Measurements from ENCODE around the gene KRTAP17-1.

The KRTAP17-1 gene

DNA sequence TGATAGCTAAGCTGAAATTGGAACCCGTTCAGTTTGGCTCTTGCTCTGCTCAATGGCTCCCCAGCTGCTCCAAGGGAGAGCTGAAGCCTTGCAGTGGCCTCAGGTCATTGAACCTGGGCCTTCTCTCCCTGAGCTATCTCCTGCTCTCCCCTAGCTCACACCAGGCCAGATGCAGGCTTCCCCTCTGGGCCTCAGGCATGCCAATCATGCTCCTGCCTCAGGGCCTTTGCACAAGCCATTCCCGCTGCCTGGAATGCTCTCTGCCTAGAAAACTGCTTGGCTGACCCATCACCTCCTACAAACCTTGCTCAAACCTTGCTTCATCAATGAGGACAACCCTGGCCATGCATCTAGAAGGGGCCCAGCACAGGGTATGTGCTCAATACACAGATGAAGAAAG is 16.7 kb upstream of the KRTAP17-1 start:
- no peak for DNase-seq

DNA sequence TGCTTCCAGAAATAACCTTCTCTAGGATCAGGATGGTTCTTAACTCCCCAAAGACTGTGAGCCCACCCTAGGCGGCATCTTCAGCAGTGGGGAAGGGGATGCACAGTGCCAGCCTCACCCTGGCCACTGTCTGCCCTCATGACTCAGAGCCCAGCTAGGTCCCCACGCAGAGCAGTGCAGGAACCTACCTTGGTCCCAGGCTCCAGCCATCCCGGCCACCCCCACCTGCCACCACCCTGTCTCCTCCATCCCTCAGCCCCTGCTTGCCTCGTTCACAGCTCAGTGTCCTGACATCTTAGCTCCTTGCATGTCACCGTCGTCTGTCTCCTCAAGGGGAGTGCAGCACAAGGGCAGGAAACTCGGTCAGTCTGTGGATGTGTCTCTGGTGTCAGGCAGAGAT is 16.1 kb upstream of the KRTAP17-1 start:
- no peak for DNase-seq

GRCh38 chr17:41329279-41329948 is 13.9 kb upstream of the KRTAP17-1 start:
- no peak for DNase-seq

DNA sequence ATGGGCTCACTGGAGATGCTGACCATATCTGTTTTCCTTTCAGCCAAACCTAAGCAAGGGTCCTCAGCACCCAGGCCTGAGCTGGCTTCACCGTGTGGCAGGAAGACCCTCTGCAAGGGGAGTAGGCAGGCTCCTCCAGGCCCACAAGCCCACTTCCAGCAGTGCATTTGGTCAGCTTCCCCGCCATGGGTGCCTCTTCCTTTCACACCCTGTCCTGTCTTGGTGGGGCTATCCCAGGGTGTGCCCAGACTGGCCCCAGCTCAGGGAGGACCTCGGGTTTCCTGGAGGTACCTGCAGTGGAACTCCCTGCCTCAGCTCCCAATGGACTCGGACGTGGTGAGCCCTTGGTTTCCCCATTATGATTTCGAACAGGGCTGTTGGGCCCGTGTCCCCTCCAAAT is 12.7 kb upstream of the KRTAP17-1 start:
- no peak for DNase-seq

GRCh38 chr17:41327411-41328120 is 12.1 kb upstream of the KRTAP17-1 start:
- no peak for DNase-seq

DNA sequence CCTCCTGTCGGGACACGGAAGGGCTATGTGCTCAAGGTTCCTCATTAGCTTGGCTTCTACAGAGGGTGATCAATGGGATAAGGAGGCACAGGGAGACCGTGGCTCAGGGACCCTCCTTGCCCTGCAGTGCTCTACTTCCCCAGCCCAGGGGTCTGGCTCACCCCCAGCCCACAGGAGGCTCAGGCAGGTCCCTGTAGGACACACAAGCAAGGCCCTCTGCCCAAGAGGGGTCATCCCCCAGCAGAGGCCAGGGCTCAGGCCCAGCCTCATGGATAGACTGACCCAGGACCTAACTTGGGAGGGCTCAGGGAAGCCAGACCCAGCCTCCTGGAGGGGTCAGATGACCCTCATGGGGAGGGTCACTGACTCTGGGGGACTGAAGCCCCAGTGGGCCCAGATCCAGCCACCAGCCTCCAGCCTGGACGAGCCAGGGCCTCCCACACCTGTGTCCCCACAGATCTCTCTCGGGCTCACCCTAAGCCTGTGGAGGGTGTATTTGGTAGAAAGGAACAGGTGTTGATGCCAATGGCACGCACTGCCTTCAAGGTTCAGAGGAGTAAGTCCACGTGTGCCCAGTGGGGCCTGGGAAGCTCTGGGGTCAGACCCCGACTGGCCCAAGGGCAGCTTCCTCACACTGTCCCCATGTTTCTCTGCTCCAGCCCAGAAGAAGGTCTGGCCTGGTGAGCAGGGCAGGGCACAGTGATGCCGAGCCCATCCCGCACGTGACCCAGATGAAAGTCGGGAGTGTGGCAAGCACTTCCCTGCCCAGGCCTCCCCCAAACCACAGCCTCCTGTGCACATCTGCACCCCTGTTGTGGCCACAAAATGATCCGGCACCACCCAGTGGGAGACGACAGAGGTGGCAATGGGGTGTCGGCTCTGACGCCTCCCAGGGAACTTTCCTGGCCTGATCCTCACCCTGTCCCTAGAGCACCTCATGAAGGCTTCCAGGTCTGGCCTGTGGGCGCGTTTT is 10.9 kb upstream of the KRTAP17-1 start:
- no peak for DNase-seq

DNA sequence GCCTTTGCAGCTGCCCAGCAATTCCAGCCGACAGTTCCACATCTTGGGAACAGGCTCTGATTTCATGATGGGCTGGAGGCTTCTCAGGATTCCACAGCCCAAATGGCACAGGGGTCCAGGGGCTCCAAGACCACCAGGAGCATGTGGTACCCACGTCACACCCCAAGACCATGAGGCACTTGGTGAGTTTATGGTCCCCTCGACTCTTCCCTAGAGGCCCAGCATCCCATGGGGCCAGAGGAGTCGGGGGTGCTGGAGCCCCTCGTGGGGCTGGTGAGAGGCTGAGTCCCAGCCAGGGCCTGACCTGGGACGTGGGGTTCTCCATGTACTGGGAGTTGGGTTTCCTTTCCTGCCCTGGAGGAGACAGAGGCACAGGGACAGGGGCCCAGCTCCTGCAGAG is 10.1 kb upstream of the KRTAP17-1 start:
- no peak for DNase-seq

DNA sequence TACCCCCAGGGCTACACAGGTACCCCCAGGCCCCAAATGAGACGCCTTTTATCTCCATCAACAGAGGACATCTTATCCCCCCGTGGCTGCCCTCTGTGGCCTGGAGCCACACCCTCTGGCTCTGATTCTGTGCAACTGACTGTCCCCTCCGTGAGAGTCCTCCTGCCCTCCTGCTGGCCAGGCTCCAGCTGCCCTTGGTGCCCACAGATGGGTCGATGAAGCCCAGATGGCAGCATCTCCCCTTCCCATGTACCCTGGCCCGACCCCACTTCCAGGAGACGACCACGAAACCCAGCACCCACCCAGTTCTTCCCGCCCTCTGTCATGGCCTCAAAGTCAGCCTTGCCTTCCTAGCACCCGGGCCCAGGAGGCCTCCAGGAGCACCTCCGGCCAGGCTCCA is 9.6 kb upstream of the KRTAP17-1 start:
- DNase-seq, result no peak

- DNase-seq, result no peak
Measured at GRCh38 chr17:41324180-41325075, 8.9 kb upstream of the KRTAP17-1 start.

DNA sequence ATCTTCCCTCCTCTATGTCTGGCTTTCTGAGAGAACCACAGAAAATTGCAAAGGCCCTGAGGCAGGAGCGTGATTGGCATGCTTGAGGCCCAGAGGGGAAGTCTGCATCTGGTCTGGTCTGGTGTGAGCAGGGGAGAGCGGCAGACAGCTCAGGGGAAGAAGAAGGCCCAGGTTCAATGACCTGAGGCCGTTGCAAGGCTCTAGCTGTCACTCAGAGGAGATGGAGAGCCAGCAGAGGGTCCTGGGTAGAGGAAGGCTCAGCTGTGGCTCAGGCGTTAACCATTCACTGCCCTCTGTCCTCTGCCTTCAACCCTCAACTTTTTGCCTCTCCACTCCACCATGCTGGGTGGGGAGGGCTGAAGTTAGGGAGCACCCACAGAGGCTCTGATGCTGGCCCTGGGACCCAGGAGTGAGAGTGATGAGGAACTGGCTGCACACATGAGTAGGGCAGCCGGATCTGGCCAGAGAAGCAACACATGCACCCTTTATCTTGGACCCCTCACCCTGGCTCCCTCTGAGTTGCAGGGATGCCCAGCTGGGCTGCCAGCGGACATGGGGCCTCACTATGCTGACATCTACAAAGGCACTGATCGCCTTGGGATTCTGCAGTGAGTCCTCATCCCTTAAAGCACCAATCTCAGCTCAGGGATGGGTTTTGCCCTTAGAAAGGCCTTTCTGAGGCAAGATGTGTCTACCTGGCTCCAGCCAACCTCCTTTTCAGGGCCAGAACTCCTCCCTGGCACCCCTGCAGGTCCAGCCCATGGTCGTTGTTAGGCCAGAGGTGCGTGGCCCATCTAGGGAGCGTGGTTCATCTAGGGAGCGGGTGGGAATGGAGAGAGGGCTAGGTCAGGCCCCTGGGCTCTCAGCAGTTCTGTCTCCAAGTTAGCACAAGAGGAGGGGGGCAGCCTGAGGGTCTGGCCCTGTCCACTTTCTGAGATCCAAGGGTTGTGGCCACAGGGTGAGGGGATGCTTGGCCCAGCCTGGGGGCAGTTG is 7.7 kb upstream of the KRTAP17-1 start:
- DNase-seq, result no peak

DNA sequence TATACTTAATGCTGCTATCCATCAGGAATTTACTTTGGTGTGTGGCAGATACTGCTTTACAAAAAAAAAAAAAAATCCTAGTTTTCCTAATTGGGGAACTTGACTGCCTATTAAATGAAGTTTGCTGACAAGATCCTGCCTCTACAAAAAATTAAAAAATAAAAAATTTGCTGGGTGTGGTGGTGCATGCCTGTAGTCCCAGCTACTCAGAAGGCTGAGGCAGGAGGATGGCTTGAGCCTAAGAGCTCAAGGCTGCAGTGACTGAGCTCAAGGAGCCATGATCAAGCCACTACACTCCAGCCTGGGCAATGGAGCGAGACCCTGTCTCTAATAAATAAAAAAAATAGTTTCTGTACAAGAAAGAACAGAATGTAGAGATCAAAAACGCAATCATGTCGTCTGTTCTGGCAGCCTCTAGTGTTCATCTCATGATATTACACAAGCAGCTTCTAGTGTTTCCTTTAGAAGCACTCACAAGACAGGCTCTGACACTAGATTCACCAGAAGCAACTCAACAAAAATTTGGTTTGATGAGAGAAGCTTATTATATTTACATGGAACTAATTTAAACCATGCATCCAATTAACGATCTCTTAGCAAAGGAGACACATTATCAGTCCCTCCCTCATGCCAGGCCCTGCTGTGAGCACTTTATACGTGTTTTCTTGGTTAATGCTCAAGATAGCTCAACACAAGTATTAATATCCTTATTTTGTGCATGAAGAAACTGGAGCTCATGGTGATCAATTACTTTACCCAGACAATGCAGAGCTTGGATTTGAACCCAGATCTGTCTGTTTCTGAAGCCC is 6.8 kb upstream of the KRTAP17-1 start:
- DNase-seq, result no peak

DNA sequence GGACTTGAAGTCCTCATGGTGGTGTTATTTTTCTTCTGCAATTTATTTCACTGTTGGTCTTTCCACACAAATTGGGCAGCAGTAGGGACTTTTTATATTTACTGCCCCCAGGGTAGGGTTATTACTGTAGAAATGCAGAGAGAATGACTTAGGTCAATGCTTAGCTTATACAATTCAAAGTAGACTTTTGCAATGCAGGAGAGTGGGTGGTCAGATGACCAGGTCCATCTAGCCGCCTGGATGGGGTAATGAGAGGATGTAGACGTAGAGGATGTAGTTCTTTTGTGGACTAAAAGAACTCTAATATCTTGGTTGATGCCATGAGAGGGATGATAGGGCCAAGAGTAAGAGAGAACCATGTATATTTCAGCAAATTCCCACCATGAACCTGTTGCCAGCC is 2.7 kb upstream of the KRTAP17-1 start:
- DNase-seq, result no peak

DNA sequence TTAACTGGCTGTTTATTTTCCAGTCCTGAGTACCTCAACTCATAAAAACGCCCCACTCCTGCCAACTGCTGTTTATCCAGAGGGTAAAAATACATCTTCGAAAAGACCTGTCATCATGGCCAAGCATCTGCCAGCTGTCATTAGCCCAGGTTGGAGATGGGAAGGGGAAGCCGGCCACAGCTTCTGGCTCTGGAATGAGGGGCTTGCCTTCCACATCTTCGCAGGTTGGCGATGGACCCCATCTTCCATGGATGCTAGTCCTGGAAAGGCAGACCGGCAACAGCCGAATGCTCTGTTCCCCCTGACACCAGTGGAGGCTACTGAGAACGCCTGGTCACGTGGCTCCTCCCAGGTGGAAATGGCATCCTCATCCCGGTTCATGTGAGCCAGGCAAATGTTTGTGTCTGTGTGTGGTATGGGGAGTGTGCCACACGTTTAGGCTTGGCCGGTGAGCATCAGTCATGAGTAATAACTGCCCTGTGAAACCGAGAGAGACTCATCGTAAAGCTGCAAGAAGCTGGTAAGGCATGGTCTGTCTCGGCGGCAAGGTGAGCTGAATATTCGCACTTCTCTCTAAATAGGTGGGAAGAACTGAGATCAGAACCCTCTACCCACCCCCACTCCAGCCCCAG is 420 bp upstream of the KRTAP17-1 start:
- no peak for DNase-seq

DNA sequence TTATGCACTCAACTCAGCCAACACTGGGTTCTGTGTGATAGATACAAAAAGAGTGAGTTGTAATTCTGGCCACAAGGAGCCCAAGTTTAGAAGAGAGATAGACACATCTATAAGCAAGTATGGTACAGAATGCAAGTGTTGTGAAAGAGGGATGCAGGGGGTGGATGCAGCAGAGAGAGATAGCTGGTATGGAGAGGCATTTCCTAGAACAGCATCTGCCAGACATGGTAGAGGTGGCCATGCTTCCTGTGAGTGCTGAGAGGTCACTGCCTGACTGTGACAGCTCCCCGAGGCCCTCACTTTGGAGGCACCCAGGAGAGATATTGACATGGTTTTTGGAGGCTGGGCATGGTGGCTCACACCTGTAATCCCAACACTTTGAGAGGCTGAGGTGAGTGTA is 4.4 kb downstream of the KRTAP17-1 start:
- DNase-seq, result no peak

DNA sequence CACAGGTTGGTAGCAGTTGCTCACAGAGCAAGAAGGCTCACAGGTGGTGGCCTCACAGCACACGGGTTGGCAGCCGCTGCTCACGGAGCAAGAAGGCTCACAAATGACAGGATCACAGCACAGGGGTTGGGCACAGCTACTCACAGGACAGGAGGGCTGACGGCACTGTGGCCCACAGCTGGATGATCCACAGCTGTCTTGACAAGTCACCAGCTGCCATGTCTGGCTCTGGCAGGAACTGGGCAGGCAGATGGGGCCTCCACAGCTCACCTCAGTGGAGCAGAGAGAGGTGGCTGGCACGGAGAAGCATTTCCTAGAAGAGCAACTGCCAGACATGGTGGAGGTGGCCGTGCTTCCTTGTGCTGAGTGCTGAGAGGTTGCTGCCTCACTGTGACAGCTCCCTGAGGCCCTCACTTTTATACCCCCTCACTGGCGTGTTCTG is 6.6 kb downstream of the KRTAP17-1 start, which contains the start of gene KRTAP16-1:
KRTAP16-1 (minus strand) TSS at position 392 of the 442 bp plus-strand sequence; CDS start at position 336, 56 bp downstream.
- DNase-seq, result no peak

DNA sequence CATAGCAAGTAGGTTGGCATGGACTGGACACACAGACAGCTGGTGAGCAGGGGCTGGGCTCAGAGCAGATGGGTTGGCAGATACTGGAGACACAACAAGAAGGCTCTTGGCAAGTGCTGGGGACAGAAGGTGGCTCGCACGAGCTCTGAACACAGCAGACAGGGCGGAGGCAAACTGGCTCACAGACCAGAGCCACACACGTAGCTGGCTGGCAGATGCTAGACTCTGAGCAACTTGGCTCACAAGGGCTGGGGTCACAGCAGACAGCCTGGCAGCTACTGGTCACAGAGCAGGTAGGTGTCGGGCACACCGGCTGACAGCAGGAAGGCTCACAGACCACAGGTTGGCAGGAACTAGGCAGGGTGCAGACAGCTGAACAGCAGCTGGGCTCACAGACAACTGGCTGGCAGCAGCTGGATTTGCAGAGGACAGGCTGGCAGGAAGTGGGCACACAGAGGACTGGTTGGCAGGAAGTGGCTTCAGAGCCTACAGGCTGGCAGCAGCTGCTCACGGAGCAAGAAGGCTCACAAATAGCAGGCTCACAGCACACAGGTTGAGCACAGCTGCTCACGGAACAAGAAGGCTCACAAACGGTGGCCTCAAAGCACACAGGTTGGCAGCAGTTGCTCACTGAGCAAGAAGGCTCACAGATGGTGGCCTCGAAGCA is 7.1 kb downstream of the KRTAP17-1 start:
- DNase-seq, result peak; percentile 66

DNA sequence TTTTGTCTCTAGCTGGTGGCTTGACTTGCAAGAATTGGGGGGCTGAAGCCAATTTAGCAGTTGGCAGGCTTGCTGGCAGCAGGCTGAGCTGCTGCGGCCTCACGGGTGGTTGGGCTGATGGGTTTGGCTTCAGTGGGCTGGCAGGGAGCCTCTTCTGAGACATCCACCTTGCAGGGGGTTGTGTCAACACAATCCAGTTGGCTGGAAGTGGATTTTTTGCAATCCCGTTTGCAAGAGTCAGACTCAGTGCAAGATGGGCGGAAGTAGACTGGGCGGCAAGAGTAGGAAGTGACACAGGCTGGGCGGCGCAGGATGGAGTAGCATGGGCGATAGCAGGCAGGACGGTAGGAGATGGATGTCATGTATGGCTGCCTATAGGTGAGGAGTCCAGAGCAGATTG is 7.9 kb downstream of the KRTAP17-1 start:
- DNase-seq, result no peak

- DNase-seq, result no peak
Measured at GRCh38 chr17:41304091-41304490, 11.4 kb downstream of the KRTAP17-1 start.

- no peak for DNase-seq
Measured at GRCh38 chr17:41302981-41303380, 12.5 kb downstream of the KRTAP17-1 start.
